Measurements from ENCODE around the gene AMZ2.

GRCh38 chr17:68248199-68248825 is 469 bp downstream of the AMZ2 start:
- no peak for TF ChIP-seq REST (IDR thresholded peaks at IDR 0.05; ENCODE audit: insufficient read depth in 1 of 2, low read depth in 2 of 2, low read length in 1 of 2)
- no peak for TF ChIP-seq POLR2AphosphoS5 (IDR thresholded peaks at IDR 0.05; ENCODE audit: low read depth, low read length)
- TF ChIP-seq CTCF (IDR thresholded peaks at IDR 0.05), result no peak
